ENCODE results near the gene RUNX2. TPM values are rescaled to one million over a fixed set of nuclear protein-coding genes. Genes with fewer than 3 reads are reported as not detected.

RUNX2 gene
- polyA plus RNA-seq, 1 of the 3 experiments (the other 2 are of a cell fraction): 4.4 TPM

- Histone ChIP-seq H3F3A (replicated peaks; ENCODE audit: insufficient read depth) (peaks cover 7% of the 10 kb centered on the region), H3K9ac (no peak overlapping the region), H2AFZ (ENCODE audit: low read depth) (no peak overlapping the region), H3K9me2 (no peaks in the 10 kb centered on the region), H3K9me3 (no peaks in the 10 kb centered on the region), H3K27ac (ENCODE audit: low read depth in 2 of 2, low read length in 1 of 2) (no peak overlapping the region), H4K20me1 (ENCODE audit: insufficient read depth) (no peaks in the 10 kb centered on the region), H3K4me1 (ENCODE audit: control insufficient read depth in 1 of 2, insufficient read depth in 2 of 2, low read depth in 1 of 2, low read length in 1 of 2) (peaks cover 0 to 2% of the 10 kb centered on the region in 2 experiments; a peak in 1 of 4 replicates), H3K4me2 (no peak overlapping the region), H3K79me2 (ENCODE audit: insufficient read depth) (no peaks in the 10 kb centered on the region), H3K36me3 (replicated peaks in 1 of 2; ENCODE audit: control insufficient read depth in 1 of 2, insufficient read depth in 2 of 2, low read length in 1 of 2) (no peaks in the 10 kb centered on the region), H3K4me3 (ENCODE audit: low read depth in 2 of 2, low read length in 1 of 2) (no peak overlapping the region), H3K27me3 (ENCODE audit: insufficient read depth) (no peaks in the 10 kb centered on the region)
- CTCF ChIA-PET: interaction anchor here (0.7 kb wide), 1 partner anchor 25 kb away, joined by 3 read pairs; no protein-coding TSS in a partner anchor
- POLR2A ChIA-PET: no interaction called here
- TF ChIP-seq IRF3 (IDR thresholded peaks at IDR 0.05; ENCODE audit: low read depth, low read length) (no peak), JUND (IDR thresholded peaks at IDR 0.05) (no peak)
- no peak for DNase-seq
- 100% methylated on average over 2 of the region's 2 CpGs for WGBS (ENCODE audit: low lambda C conversion rate)
Observed at GRCh38 chr6:45382391-45382790, 54.3 kb downstream of the RUNX2 start.

DNA sequence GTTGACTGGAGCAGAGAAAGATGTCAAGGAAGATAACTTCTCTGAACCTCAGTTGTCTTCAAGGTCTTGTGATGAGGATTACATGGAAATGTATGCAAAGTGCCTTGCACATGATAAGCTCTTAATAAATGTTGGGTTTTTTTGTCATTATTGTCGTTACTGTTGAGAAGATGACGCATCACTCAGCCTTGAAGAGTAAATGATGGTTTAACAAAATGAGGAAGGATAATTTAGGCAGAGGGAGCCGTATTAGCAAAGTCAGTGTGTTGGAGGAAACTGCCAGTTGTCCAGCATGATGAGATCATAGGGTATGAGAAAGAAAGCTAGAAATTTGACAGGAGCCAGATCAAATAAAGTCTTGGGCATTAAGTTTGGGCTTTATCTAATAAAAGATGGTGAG, 58.4 kb downstream of the RUNX2 start:
- no peak overlapping the region for H3K4me2 ChIP-seq
- 0 out of 4 replicates have a peak, but pooled peaks cover 0 to 8% of the 10 kb centered on the region in 2 experiments for H3K4me1 ChIP-seq (ENCODE audit: control insufficient read depth in 1 of 2, insufficient read depth in 2 of 2, low read depth in 1 of 2, low read length in 1 of 2)
- no peak overlapping the region for H3K9ac ChIP-seq
- ChIA-PET POLR2A (no interaction called here), CTCF (no interaction called here)
- no peak overlapping the region for H2AFZ ChIP-seq (ENCODE audit: low read depth)
- no peaks in the 10 kb centered on the region for H3K36me3 ChIP-seq (replicated peaks in 1 of 2; ENCODE audit: control insufficient read depth in 1 of 2, insufficient read depth in 2 of 2, low read length in 1 of 2)
- no peaks in the 10 kb centered on the region for H3K27me3 ChIP-seq (ENCODE audit: insufficient read depth)
- DNase-seq: no peak
- TF ChIP-seq MXI1 (IDR thresholded peaks at IDR 0.05; ENCODE audit: low read depth, low read length) (no peak), MEF2A (IDR thresholded peaks at IDR 0.05; ENCODE audit: borderline replicate concordance, low read depth) (no peak), CTCF (IDR thresholded peaks at IDR 0.05) (no peak), EZH2phosphoT487 (IDR thresholded peaks at IDR 0.05; ENCODE audit: borderline replicate concordance, low read depth) (no peak), NRF1 (IDR thresholded peaks at IDR 0.05; ENCODE audit: low read depth, low read length) (no peak), SIN3A (IDR thresholded peaks at IDR 0.05; ENCODE audit: borderline replicate concordance, low read depth, low read length) (no peak), FOSL2 (IDR thresholded peaks at IDR 0.05; ENCODE audit: borderline replicate concordance, low read depth) (no peak), TEAD4 (IDR thresholded peaks at IDR 0.05; ENCODE audit: borderline replicate concordance, insufficient read depth) (no peak), NFIC (IDR thresholded peaks at IDR 0.05; ENCODE audit: borderline replicate concordance) (no peak)
- TF ChIP-seq, protein P1, sequence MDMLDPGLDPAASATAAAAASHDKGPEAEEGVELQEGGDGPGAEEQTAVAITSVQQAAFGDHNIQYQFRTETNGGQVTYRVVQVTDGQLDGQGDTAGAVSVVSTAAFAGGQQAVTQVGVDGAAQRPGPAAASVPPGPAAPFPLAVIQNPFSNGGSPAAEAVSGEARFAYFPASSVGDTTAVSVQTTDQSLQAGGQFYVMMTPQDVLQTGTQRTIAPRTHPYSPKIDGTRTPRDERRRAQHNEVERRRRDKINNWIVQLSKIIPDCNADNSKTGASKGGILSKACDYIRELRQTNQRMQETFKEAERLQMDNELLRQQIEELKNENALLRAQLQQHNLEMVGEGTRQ (IDR thresholded peaks at IDR 0.05; ENCODE audit: borderline replicate concordance, low read depth, low read length): no peak
- 57% methylated on average over 3 of the region's 3 CpGs for WGBS (ENCODE audit: low lambda C conversion rate)
- H3K4me3 ChIP-seq (ENCODE audit: low read depth in 2 of 2, low read length in 1 of 2): no peak overlapping the region
- H3F3A ChIP-seq (replicated peaks; ENCODE audit: insufficient read depth): no peaks in the 10 kb centered on the region
- no peak overlapping the region for H3K27ac ChIP-seq (ENCODE audit: low read depth in 2 of 2, low read length in 1 of 2)
- no peaks in the 10 kb centered on the region for H3K9me3 ChIP-seq
- no peaks in the 10 kb centered on the region for H4K20me1 ChIP-seq (ENCODE audit: insufficient read depth)
- H3K79me2 ChIP-seq (ENCODE audit: insufficient read depth): no peaks in the 10 kb centered on the region
- H3K9me2 ChIP-seq: no peaks in the 10 kb centered on the region
